Measurements from ENCODE around the gene IGFBP6.
A peak's percentile ranks its signal among the peaks of the same experiment; 100 is the strongest.

The IGFBP6 gene

GRCh38 chr12:53097564-53098353, at the start of gene IGFBP6:
Gene IGFBP6, plus strand, starts transcription at chr12:53097667. Its CDS starts 51 bp downstream, at chr12:53097718.
- H3K4me3 ChIP-seq (ENCODE audit: low read length) = peak within 1 kb of the TSS; percentile 38; the same call in 1 of the 2 replicates
- no peak for TF ChIP-seq ZNF274 (IDR thresholded peaks at IDR 0.05; ENCODE audit: low read depth, low read length)

GRCh38 chr12:53048033-53048779, 49.3 kb upstream of the IGFBP6 start:
- H3K4me3 ChIP-seq (ENCODE audit: low read length) = no peak overlapping the region
- no peak for TF ChIP-seq ZNF274 (IDR thresholded peaks at IDR 0.05; ENCODE audit: low read depth, low read length)

GRCh38 chr12:53048780-53049401, 48.6 kb upstream of the IGFBP6 start:
- TF ChIP-seq ZNF274 (IDR thresholded peaks at IDR 0.05; ENCODE audit: low read depth, low read length) = no peak
- no peak overlapping the region for H3K4me3 ChIP-seq (ENCODE audit: low read length)

- H3K4me3 ChIP-seq (ENCODE audit: low read length) = no peak within 1 kb of the TSS
- TF ChIP-seq ZNF274 (IDR thresholded peaks at IDR 0.05; ENCODE audit: low read depth, low read length) = no peak
These were observed 47.7 kb upstream of the IGFBP6 start, which contains the start of gene TNS2 for GRCh38 chr12:53049571-53050318. Gene TNS2, plus strand, starts transcription at chr12:53050065. Its CDS starts 121 bp downstream, at chr12:53050186.

- H3K4me3 ChIP-seq (ENCODE audit: low read length) = no peak overlapping the region
- TF ChIP-seq ZNF274 (IDR thresholded peaks at IDR 0.05; ENCODE audit: low read depth, low read length) = no peak
These were observed 46.9 kb upstream of the IGFBP6 start for GRCh38 chr12:53050426-53051057.

GRCh38 chr12:53051058-53051880, 46.2 kb upstream of the IGFBP6 start:
- H3K4me3 ChIP-seq (ENCODE audit: low read length) = no peak overlapping the region
- TF ChIP-seq ZNF274 (IDR thresholded peaks at IDR 0.05; ENCODE audit: low read depth, low read length) = no peak

GRCh38 chr12:53051881-53052412, 45.5 kb upstream of the IGFBP6 start:
- TF ChIP-seq ZNF274 (IDR thresholded peaks at IDR 0.05; ENCODE audit: low read depth, low read length) = no peak
- no peak overlapping the region for H3K4me3 ChIP-seq (ENCODE audit: low read length)

- no peak overlapping the region for H3K4me3 ChIP-seq (ENCODE audit: low read length)
- TF ChIP-seq ZNF274 (IDR thresholded peaks at IDR 0.05; ENCODE audit: low read depth, low read length) = no peak
These were observed 44.8 kb upstream of the IGFBP6 start for GRCh38 chr12:53052419-53053217.

GRCh38 chr12:53053218-53054111, 44.0 kb upstream of the IGFBP6 start:
- no peak for TF ChIP-seq ZNF274 (IDR thresholded peaks at IDR 0.05; ENCODE audit: low read depth, low read length)
- H3K4me3 ChIP-seq (ENCODE audit: low read length) = peak overlapping the region; percentile 65; the same call in 1 of the 2 replicates

GRCh38 chr12:53054112-53054878, 43.2 kb upstream of the IGFBP6 start:
- no peak for TF ChIP-seq ZNF274 (IDR thresholded peaks at IDR 0.05; ENCODE audit: low read depth, low read length)
- H3K4me3 ChIP-seq (ENCODE audit: low read length) = peak overlapping the region; percentile 65
